Head of caudate nucleus (tissue), 42 donors: Measurements from ENCODE around the gene RRP1B.
"Not testable (repeated sequence)": the region's sequence is repeated elsewhere in the genome, so short reads cannot be mapped to it uniquely, and the experiment has no call there.

ENCODE experiments used
- DNase-seq, 42 donors: peaks; one replicate each; pipeline versions ENCODE4 v3.0.0 to v3.0.0-alpha.2; 2020 to 2021; ENCODE audit warnings: mixed read lengths in 7 of 42
- intact Hi-C: fragments of 100-400 bp; cut with DNase I; formaldehyde crosslinking; loops from one replicate; pipeline ENCODE4 v1.15.0; 2022

Gene RRP1B

DNA sequence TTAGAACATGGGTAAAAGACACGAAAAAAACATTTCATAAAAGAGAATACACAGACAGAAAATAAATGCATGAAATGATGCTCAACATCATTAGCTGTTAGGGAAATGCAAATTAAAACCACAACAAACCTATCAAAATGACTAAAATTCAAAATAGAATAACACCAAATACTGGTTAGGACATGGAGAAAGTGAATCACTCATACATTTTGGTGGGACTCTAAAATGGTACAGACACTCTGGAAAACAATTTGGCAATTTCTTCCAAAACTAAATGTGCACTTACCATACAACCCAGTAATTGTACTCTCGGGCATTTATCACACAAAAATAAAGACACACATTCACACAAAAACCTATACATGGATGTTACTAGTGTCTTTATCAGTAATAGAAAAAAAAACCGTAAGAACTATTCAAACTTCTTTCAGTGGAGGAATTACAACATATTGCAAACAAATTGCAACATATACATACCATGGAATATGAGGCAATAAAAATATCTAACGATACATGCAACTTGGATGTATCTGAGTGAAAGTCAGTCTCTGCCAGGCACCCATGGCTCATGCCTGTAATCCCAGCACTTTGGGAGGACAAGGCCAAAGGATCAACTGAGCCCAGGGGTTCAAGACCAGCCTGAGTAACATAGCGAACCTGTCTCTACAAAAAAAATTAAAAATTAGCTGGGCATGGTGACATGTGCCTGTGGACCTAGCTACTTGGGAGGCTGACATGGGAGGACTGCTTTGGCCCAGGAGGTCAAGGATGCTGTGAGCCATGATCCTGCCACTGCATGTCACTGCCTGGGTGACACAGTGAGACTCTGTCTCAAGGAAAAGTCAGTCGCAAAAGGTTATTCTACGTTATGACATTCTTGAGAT, 19.6 kb upstream of the RRP1B start:
- DNase-seq, result no peak
- intact Hi-C loops, result no loop called here

GRCh38 chr21:43640400-43640799, 19.0 kb upstream of the RRP1B start:
- intact Hi-C loops, result no loop called here
- no peak for DNase-seq

GRCh38 chr21:43643193-43643592, 16.2 kb upstream of the RRP1B start:
- intact Hi-C loops, result no loop called here
- no peak for DNase-seq

- no peak for DNase-seq
- intact Hi-C loops, result no loop called here
These were observed 15.3 kb upstream of the RRP1B start for GRCh38 chr21:43644071-43644470.

DNA sequence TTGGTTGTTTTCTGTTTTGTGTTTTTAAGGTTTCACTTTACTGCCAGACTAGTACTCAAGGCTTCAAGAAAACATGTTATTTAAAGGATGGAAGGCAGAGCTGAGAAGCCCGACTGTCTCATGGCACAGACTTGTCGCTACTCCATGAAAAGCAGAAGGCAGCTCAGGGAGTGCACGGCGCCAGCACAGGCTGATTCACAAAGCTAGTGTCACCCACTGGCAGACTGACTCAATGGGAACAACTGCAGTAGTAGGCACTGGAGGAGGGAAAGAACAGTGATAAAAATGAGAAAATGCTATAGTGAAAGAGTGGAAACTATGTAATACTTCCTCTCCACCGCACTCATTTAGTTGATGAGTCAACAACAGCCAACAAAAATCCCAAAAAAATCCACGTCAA, 14.8 kb upstream of the RRP1B start:
- DNase-seq, result peak in 37 of 42 donors; percentile 17 to 83 (median 58)
- intact Hi-C loops, result no loop called here

GRCh38 chr21:43645136-43645891, 14.0 kb upstream of the RRP1B start:
- intact Hi-C loops, result no loop called here
- peak in 25 of 42 donors; percentile 18 to 71 (median 48) for DNase-seq

GRCh38 chr21:43645976-43646375, 13.4 kb upstream of the RRP1B start:
- intact Hi-C loops, result no loop called here
- no peak for DNase-seq

DNA sequence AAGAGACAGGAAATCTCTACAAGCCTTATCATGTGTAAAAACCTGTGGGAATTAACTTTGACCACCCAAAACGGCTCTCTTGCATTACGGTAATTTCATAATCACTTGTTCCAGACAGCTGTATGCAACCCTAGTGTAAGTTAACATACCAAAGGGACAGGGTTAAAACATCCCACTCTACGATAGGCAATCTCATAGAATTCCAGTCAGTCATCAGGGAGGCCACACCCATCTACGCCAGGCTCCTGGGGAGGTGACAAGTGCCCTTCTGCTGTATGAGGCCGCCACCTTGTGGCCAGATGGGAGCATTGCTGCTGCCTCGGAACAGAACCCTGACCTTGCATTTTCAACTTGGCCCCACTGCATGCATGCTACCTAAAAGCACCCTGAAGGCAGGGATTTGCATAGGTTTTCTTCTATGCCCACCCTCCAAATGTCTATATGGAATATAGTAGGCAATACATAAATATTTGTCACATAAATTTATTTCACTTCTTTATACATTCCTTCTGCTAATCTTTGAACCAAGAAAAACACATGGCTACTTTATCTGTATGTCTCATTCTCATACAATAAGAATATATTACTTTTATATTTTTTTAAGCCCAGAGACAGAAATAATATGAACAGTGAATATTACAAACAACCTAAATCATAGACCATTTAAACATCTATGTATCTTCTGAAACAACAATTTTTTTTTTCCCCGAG, 12.7 kb upstream of the RRP1B start:
- DNase-seq, result peak; percentile 79 to 96 (median 90)
- intact Hi-C loops, result no loop called here

DNA sequence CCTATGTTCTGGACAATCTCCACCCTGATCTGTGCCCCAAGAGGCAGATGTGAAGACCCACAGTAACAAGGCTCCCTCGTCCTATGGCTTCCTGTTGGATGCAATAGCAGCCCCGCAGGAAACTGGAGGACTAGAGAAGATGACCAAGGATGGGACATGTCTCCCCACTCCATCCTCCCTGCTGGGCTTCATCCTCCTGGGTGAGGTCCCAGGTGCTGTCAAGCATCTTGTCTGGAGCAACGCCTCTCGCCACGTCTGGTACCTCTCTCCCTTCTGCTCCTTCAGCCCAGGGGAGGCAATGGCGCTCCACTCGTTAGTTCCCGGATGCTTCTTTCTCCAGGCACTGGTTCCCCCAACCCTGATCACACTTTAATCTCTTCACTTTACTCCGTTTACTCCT, 11.2 kb upstream of the RRP1B start:
- no peak for DNase-seq
- intact Hi-C loops, result no loop called here

GRCh38 chr21:43651926-43652325, 7.4 kb upstream of the RRP1B start:
- intact Hi-C loops, result not testable (repeated sequence)
- DNase-seq, result peak in 1 of 42 donors; percentile 14

DNA sequence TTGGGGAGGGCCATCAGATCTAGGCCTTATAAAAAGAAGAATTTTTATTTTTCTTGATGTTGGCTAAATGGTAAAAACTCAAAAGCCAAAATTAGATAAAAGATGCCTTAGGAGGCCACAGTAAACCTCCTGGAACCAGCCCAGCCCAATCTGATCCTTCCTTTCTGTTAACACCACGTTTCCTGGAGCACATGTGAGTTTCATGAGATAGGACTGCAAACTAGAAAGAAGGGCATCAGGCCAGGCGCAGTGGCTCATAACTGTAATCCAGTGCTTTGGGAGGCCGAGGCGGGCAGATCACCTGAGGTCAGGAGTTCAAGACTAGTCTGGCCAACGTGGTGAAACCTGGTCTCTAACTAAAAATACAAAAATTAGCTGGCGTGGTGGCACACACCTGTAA, 6.7 kb upstream of the RRP1B start:
- intact Hi-C loops, result no loop called here
- peak in 1 of 42 donors; percentile 13 for DNase-seq

DNA sequence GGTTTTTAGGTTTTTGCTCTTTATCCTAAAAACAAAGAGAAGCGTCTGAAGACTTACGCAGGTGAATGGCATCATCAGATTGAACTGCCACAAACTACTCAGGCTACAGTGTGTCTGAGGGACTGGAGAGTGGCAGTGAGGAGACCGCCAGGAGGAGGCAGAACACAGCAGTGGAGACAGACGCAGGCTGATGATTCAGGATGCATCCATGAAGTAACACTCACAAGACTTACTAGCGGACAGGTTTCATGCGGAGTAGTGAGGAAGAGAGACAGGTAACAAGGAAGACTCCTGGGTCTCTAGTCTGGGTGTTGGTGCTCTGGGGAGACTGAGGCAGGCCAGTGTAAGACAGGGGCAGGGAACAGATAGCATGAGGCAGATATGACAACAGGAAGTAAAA, 5.7 kb upstream of the RRP1B start:
- intact Hi-C loops, result no loop called here
- DNase-seq, result no peak

GRCh38 chr21:43654806-43655489, 4.4 kb upstream of the RRP1B start:
- intact Hi-C loops, result no loop called here
- DNase-seq, result peak in 1 of 42 donors; percentile 8

DNA sequence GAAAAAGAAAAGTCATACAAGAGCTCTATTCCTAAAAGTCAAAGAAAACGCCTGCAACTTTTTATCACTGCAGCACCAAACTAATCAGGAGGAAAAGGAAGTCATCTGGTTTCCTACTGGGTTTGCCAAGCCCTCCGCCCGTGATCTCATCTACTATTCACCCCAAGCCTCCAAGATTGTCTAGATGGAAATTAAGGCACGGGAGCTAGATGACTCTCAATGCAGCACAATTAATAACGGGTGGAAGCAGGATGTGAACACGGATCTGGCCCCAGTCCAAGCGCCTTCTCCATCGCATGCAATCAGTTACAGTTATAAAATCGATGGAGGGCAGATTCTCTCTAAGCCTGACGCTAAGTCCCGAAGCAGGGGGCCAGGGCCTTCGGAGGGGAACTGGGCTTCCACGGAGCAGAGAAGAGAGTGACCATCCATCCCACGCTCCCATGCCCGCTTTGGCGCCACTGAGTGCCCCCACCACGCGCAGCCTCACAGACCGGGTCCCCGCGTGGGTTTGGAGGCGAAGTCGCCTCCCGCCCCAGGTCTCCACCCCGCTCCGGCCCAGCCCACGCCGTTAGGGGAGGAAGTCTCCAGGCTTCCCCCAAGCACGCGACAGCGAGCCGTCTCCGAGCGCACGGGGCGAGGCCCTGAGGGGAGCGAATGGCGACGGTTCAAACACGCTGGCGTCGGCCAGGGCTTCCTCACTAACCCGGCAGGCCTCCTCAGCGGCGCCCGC, 1.8 kb upstream of the RRP1B start:
- intact Hi-C loops, result no loop called here
- DNase-seq, result peak in 1 of 42 donors; percentile 39

DNA sequence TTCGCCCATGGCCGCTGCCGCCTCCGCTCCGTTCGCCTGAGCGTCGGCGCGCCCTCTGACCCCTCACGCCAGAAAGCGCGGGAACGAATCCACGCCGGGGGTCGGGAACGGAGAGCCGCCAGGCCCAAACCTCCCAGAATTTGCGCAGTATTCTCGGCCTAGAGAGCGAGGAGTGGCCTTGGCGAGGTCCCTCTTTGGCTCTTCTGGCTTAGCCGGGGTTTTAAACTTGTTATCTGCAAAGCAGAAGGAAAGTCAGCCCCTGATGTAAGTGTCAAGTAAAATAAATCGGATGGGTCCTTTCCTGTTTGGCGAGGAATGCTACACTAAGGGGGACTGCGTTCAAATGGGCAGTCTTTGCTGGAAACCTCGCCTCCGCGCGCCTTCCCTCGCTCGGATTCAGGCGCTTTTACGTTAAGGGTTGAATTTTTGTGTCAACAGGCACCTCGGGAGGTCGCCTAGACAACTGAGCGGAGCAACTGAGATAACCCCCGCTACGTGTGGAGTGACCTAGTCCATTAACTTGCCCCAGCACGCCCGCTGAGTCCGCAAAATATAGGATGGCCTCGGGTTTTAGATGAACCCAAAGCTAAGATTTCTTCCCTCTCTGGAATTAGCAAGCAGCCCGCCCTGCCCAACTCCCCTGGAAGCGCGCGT, 1.1 kb upstream of the RRP1B start:
- intact Hi-C loops, result no loop called here
- DNase-seq, result no peak

DNA sequence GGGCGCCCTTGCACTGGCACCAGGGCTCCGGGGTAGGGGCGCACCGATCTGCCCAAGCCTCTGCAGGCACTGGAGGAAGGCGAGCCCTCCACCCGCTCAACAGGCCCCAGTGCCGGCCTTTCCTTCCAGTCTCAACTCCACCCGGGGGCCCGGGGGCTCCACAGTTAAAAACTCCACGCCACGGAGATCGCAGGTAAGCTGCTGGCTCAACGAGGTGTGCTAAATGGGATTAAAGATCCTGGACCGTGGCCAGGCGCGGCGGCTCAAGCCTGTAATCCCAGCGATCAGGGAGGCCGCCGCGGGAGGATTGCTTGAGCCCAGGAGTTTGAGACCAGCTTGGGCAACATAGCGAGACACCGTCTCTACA, 608 bp upstream of the RRP1B start:
- intact Hi-C loops, result no loop called here
- DNase-seq, result peak in 2 of 42 donors; percentile 22 to 30

GRCh38 chr21:43662286-43662685, 2.9 kb downstream of the RRP1B start:
- no peak for DNase-seq
- intact Hi-C loops, result no loop called here

GRCh38 chr21:43663033-43663432, 3.7 kb downstream of the RRP1B start:
- intact Hi-C loops, result no loop called here
- no peak for DNase-seq
